Stimulated activated CD8-positive, alpha-beta memory T cell treated with anti-CD3 and anti-CD28 coated beads, Interleukin-12 subunit alpha, Interleukin-12 subunit beta, amount 100 ng/mL, for 4 hours (primary cell): ENCODE data around the gene MPHOSPH9.

Experiments
- DNase-seq: peaks from one replicate; pipeline ENCODE4 v3.0.0-alpha.2; 2020; ENCODE audit warnings: low read depth

Gene MPHOSPH9

GRCh38 chr12:123232807-123233504, at the start of gene MPHOSPH9, which contains the start of gene MTRFR:
Gene MPHOSPH9 (minus strand): TSS chr12:123233141. CDS start chr12:123230364, 2,777 bp downstream.
Gene MTRFR (plus strand): TSS chr12:123233436. CDS start chr12:123253675, 20,239 bp downstream.
- peak; percentile 97 for DNase-seq

GRCh38 chr12:123282111-123282510, 49.2 kb upstream of the MPHOSPH9 start:
- DNase-seq, result no peak

- no peak for DNase-seq
Observed at GRCh38 chr12:123280971-123281370, 48.0 kb upstream of the MPHOSPH9 start.

GRCh38 chr12:123278101-123278627, 45.2 kb upstream of the MPHOSPH9 start:
- DNase-seq, result no peak

- DNase-seq, result no peak
Observed at GRCh38 chr12:123273166-123273565, 40.2 kb upstream of the MPHOSPH9 start.

GRCh38 chr12:123271001-123271668, 38.2 kb upstream of the MPHOSPH9 start:
- DNase-seq, result peak; percentile 59

- no peak for DNase-seq
Observed at GRCh38 chr12:123270214-123271000, 37.5 kb upstream of the MPHOSPH9 start.

- DNase-seq, result no peak
Observed at GRCh38 chr12:123269896-123270213, 36.9 kb upstream of the MPHOSPH9 start.

- DNase-seq, result no peak
Observed at GRCh38 chr12:123269395-123269892, 36.5 kb upstream of the MPHOSPH9 start.

- DNase-seq, result no peak
Observed at GRCh38 chr12:123268850-123269249, 35.9 kb upstream of the MPHOSPH9 start.

- no peak for DNase-seq
Observed at GRCh38 chr12:123267991-123268843, 35.3 kb upstream of the MPHOSPH9 start.

- no peak for DNase-seq
Observed at GRCh38 chr12:123267335-123267920, 34.5 kb upstream of the MPHOSPH9 start.

- DNase-seq, result no peak
Observed at GRCh38 chr12:123266679-123267277, 33.8 kb upstream of the MPHOSPH9 start.

GRCh38 chr12:123265851-123266678, 33.1 kb upstream of the MPHOSPH9 start:
- no peak for DNase-seq

- no peak for DNase-seq
Observed at GRCh38 chr12:123264642-123265041, 31.7 kb upstream of the MPHOSPH9 start.

GRCh38 chr12:123263196-123263817, 30.4 kb upstream of the MPHOSPH9 start:
- DNase-seq, result no peak

GRCh38 chr12:123261196-123261595, 28.3 kb upstream of the MPHOSPH9 start:
- DNase-seq, result no peak

- DNase-seq, result no peak
Observed at GRCh38 chr12:123260081-123260480, 27.1 kb upstream of the MPHOSPH9 start.

GRCh38 chr12:123258593-123258992, 25.7 kb upstream of the MPHOSPH9 start:
- no peak for DNase-seq
